GM12874 (cell line): Measurements from ENCODE around the gene CST4.
A peak's percentile ranks its signal among the peaks of the same experiment; 100 is the strongest.
"Not testable (repeated sequence)": the region's sequence is repeated elsewhere in the genome, so short reads cannot be mapped to it uniquely, and the experiment has no call there.

Source experiments
- CTCF ChIP-seq: IDR thresholded peaks from 2 replicates; pipeline ENCODE4 v1.5.1; 2011; ENCODE audit warnings: low read depth, mild to moderate bottlenecking, control low read depth, low read length, moderate library complexity; ENCODE audit not compliant: insufficient read depth

The CST4 gene, protein sequence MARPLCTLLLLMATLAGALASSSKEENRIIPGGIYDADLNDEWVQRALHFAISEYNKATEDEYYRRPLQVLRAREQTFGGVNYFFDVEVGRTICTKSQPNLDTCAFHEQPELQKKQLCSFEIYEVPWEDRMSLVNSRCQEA

DNA sequence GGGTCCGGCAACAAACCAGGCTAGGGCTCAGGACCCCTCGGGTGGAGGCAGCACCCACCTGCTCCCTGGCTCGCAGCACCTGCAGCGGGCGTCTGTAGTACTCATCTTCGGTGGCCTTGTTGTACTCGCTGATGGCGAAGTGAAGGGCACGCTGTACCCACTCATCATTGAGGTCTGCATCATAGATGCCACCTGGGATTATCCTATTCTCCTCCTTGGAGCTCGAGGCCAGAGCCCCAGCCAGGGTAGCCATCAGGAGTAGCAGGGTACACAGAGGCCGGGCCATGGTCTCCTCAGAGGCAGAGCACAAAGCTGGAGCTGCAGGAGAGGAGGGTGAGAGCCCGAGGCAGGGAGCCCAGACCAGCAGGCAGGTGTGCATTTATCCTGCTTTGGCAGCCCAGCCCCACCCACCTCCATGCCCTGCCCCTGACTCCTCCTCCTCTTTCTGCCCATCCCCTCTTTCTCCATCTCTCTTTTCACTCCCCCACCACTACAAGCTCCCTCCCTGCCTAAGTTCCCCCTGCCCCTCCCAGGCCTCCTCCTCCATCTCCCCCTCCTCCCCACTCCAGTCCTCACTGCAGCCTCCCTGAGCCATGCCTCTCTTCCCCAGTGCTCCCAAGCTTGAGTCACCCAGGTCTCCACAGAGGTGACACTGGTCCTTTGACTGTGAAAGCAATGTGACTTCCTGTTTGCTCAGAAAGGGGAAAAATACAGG is at the start of gene CST4:
CST4 (minus strand) TSS at position 355 of the 715 bp plus-strand sequence; CDS start at position 286, 69 bp downstream.
- TF ChIP-seq CTCF: not testable (repeated sequence)

- no peak for TF ChIP-seq CTCF
Measured at GRCh38 chr20:23727016-23727415, 38.2 kb upstream of the CST4 start.

- TF ChIP-seq CTCF: no peak
Measured at GRCh38 chr20:23725102-23725501, 36.3 kb upstream of the CST4 start.

DNA sequence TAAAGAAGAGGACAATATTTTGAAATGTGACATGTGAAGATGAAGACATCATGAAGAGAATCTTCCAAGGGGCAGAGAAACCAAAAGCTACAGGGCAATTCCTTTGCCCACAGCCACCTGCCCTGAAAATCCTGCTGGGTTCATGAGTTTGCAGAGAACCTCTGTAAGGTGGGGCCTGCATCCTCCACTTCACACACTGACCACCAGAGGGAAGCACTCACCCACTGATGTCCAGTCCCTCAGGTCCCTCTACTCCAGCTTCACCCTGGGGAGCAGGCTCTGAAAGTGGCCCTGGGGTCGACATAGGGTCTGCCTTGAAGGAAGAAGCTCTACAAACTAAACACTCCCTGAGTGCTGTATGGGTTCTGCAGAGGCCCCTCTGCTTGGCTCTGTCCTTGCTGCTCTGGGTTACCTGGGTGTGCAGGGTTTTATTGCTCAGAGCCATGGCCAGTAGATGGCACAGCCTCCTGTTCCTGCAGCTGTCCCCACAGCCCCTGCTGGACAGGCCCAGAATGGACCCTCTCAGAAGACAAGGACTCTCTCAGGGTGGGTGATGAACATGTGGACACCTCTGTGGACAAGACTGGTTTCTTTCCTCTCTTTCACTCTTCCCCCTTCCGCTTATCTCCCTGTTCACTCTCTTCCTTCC is 34.9 kb upstream of the CST4 start:
- peak; percentile 61; the same call in 1 of the 2 replicates for TF ChIP-seq CTCF

GRCh38 chr20:23721962-23722361 is 33.1 kb upstream of the CST4 start:
- TF ChIP-seq CTCF: no peak

DNA sequence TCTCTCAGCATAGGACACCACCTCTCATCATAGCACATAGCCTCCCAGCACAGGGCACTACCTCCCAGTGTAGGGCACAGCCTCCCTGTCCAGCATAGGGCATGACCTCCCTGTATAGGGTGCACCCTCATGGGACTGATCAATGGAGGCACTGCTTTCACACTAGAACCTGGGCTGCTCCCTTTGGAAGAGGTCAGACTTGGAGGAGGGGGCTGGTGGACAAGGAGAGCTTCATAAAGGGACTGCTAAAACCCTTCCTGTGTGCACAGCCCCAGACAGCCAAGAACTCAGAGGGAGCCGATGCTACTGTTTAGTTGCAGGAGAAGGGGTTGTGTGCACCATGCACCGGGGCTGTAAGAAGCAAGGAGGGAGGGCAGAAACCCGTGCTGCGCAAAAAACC is 21.9 kb upstream of the CST4 start:
- no peak for TF ChIP-seq CTCF

DNA sequence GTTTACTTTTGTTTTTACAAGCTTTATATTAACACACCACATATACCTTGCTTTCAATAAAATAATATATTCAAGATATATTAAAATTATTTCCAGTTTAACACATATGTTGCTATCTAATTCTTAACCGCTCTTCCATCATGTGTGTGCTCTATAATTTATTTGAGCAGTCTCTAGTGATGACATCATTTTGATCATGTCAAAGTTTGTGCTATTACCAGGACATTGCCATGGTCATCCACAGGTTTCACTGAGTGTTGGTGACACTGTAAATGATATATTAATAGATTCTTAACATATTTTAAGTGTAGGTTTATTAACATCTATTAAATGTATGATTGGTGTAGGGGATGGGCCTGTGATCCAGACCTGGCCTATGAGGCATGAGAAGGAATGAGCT is 17.1 kb upstream of the CST4 start:
- no peak for TF ChIP-seq CTCF
